Thoracic aorta (tissue), 2 donors: ENCODE measurements around the gene LRP1B. TPM values are rescaled to one million over a fixed set of nuclear protein-coding genes. Genes with fewer than 3 reads are reported as not detected.

ENCODE experiments used
- ATAC-seq: fragments of 150-250 bp; one replicate; pipeline ENCODE4 v1.8.0; 2017; ENCODE audit warnings: low read depth; ENCODE audit not compliant: insufficient number of reproducible peaks, low FRiP score
- DNase-seq: peaks from one replicate; pipeline ENCODE4 v3.0.0-alpha.2; 2020; ENCODE audit warnings: low spot score
- H3K27ac ChIP-seq, 2 donors: fragments of 200-600 bp; sonication (generic); 1 replicate in 1 of 2; 2 replicates in 1 of 2; pipeline ENCODE4 v1.5.1; 2016; ENCODE audit warnings: mild to moderate bottlenecking in 2 of 2, moderate library complexity in 2 of 2
- H3K27me3 ChIP-seq: fragments of 200-600 bp; sonication (generic); replicated peaks from 2 replicates; pipeline ENCODE4 v1.6.0; 2016; ENCODE audit warnings: mild to moderate bottlenecking; ENCODE audit not compliant: insufficient read depth
- H3K36me3 ChIP-seq: fragments of 200-600 bp; sonication (generic); one replicate; pipeline ENCODE4 v1.5.1; 2016
- H3K4me1 ChIP-seq, 2 donors: fragments of 200-600 bp; sonication (generic); 1 replicate in 1 of 2; 2 replicates in 1 of 2; pipeline versions ENCODE4 v1.5.1 to v1.6.0; 2016; ENCODE audit warnings: low read depth in 2 of 2, mild to moderate bottlenecking in 1 of 2; ENCODE audit not compliant: control insufficient read depth in 1 of 2
- H3K4me3 ChIP-seq: fragments of 200-600 bp; sonication (generic); 2 replicates; pipeline ENCODE4 v1.5.1; 2016; ENCODE audit warnings: mild to moderate bottlenecking
- H3K9me3 ChIP-seq: fragments of 200-600 bp; sonication (generic); 2 replicates; pipeline ENCODE4 v1.5.1; 2016
- total RNA-seq, 2 donors: library from RNA; depleted of rRNA; stranded (reverse); fragments of >200 nt; gene quantifications; one replicate each; pipeline versions ENCODE4 v1.1.0 to v1.2.3, GENCODE V29; 2016
- TF ChIP-seq, protein P1 (sequence below): fragments of 200-600 bp; sonication (generic); IDR thresholded peaks from one replicate; pipeline ENCODE4 v1.5.1; 2019; ENCODE audit warnings: antibody characterized with exemption

Gene LRP1B
- total RNA-seq, 2 donors from 2014 or later, result 0.27 to 0.28 TPM

DNA sequence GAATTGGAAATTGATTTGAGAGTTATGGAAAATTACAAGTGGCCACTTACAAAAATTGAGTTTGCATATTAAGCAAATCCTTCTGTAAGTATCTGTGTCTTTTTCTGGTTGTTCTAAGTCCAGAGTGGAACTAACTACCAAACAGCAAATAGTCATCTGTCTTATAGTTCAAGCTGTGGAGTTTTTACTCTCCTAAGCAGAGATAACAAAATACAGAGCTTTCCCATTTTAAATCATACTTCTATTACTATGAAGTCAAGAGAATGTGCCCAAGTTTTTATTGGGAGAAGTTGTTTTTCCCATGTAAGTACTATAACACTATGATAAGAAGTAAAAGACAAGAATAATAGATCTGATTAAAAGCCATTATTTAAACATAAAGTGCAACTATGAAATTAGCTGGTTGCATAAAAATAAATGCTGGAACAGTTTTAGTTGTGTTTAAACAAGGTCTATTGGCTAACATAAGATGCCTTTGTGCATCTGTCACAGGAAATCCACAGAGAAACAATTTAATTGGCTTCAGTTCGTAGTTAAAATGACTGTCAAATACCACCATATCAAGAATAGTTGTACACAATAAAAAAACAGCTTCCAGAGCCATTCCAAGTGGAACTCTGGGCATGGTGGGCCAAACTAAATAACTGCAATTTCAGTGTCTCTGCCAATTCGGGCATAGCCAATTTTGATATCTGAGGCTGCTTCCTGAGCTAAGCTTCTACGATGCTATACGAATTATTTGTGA is 1883.2 kb downstream of the LRP1B start:
- no peak for DNase-seq

DNA sequence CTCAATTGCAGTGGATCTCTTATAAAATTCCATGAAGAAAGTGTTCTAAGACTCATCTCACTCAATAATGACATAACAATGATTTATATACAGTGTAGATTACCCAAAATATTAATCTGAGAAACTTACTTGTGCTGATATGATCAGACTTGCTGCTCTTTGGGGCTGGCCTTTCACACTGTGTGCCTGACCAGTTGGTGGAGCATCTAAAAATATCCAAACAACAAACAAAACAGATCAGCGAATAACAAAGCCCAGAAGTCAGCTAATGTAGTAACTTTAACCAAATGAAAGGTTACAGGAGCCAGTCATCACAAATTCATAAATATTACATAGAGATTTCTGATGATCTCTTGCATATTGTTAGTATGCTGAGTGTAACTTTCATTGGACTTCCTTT is 1883.9 kb downstream of the LRP1B start:
- TF ChIP-seq, protein P1, sequence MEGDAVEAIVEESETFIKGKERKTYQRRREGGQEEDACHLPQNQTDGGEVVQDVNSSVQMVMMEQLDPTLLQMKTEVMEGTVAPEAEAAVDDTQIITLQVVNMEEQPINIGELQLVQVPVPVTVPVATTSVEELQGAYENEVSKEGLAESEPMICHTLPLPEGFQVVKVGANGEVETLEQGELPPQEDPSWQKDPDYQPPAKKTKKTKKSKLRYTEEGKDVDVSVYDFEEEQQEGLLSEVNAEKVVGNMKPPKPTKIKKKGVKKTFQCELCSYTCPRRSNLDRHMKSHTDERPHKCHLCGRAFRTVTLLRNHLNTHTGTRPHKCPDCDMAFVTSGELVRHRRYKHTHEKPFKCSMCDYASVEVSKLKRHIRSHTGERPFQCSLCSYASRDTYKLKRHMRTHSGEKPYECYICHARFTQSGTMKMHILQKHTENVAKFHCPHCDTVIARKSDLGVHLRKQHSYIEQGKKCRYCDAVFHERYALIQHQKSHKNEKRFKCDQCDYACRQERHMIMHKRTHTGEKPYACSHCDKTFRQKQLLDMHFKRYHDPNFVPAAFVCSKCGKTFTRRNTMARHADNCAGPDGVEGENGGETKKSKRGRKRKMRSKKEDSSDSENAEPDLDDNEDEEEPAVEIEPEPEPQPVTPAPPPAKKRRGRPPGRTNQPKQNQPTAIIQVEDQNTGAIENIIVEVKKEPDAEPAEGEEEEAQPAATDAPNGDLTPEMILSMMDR, result no peak

More for the DNA sequence above, 1883.2 kb downstream of the LRP1B start:
- no peak for ATAC-seq
- Histone ChIP-seq H3K4me1 (peaks cover 9 to 10% of the 10 kb centered on the region in 2 donors), H3K4me3 (no peak overlapping the region), H3K36me3 (no peaks in the 10 kb centered on the region), H3K27me3 (no peaks in the 10 kb centered on the region), H3K9me3 (no peaks in the 10 kb centered on the region), H3K27ac (no peak overlapping the region)
- TF ChIP-seq, protein P1, result no peak

GRCh38 chr2:140246058-140246457 is 1884.8 kb downstream of the LRP1B start:
- H3K36me3 ChIP-seq, result no peaks in the 10 kb centered on the region
- no peak for DNase-seq
- TF ChIP-seq, protein P1, result no peak
- H3K9me3 ChIP-seq, result no peaks in the 10 kb centered on the region
- no peaks in the 10 kb centered on the region for H3K27me3 ChIP-seq
- H3K4me3 ChIP-seq, result no peak overlapping the region
- H3K27ac ChIP-seq, result no peak overlapping the region
- ATAC-seq, result no peak
- H3K4me1 ChIP-seq, result peaks cover 9 to 10% of the 10 kb centered on the region in 2 donors

More for the DNA sequence above, 1883.9 kb downstream of the LRP1B start:
- peaks cover 9 to 10% of the 10 kb centered on the region in 2 donors for H3K4me1 ChIP-seq
- DNase-seq (no peak), ATAC-seq (no peak)
- H3K27me3 ChIP-seq, result no peaks in the 10 kb centered on the region
- no peak overlapping the region for H3K4me3 ChIP-seq
- H3K27ac ChIP-seq, result no peak overlapping the region
- no peaks in the 10 kb centered on the region for H3K36me3 ChIP-seq
- H3K9me3 ChIP-seq, result no peaks in the 10 kb centered on the region

GRCh38 chr2:140242889-140243288 is 1887.9 kb downstream of the LRP1B start:
- Histone ChIP-seq H3K4me1 (peaks cover 9 to 10% of the 10 kb centered on the region in 2 donors), H3K27ac (no peak overlapping the region), H3K27me3 (no peaks in the 10 kb centered on the region), H3K4me3 (no peak overlapping the region), H3K36me3 (no peaks in the 10 kb centered on the region), H3K9me3 (no peaks in the 10 kb centered on the region)
- ATAC-seq (no peak), DNase-seq (no peak)
- TF ChIP-seq, protein P1, result no peak

DNA sequence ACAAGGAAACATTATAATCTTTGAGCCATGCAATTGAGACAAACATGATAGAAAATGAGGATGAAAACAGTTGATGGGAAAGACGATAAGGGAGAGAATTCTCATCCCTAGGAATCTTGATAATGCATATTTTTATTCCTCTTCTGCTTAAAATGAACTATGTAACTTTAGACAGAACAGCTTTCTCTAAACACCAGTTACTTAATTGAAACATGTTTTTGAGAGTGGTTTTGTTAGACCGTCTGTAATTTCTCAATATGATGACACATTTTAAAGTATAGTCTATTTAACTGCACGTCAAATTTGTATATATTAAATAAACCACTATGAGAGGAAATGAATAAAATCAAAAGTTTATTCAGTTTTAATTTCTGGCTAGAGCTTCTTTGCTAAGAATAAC is 1896.7 kb downstream of the LRP1B start:
- H3K27me3 ChIP-seq, result no peaks in the 10 kb centered on the region
- H3K9me3 ChIP-seq, result no peaks in the 10 kb centered on the region
- TF ChIP-seq, protein P1, result no peak
- no peaks in the 10 kb centered on the region for H3K4me1 ChIP-seq
- H3K27ac ChIP-seq, result no peak overlapping the region
- H3K36me3 ChIP-seq, result no peaks in the 10 kb centered on the region
- DNase-seq (no peak), ATAC-seq (no peak)
- no peak overlapping the region for H3K4me3 ChIP-seq
